ENCODE measurements around the gene GRIP1.

GRCh38 chr12:66637699-66638301, 41.1 kb downstream of the GRIP1 start:
- no peak for TF ChIP-seq CTCF (IDR thresholded peaks at IDR 0.05; ENCODE audit: low read depth, low read length, poor library complexity, severe bottlenecking)
- no peak for TF ChIP-seq EZH2phosphoT487 (IDR thresholded peaks at IDR 0.05; ENCODE audit: borderline replicate concordance, low read length)
